NCI-H1105 (cell line): ENCODE data around the gene ADH1C.
A peak's percentile ranks its signal among the peaks of the same experiment; 100 is the strongest.

ENCODE experiments used
- DNase-seq: peaks from one replicate; lab custom pipeline; 2025; lab: John Stamatoyannopoulos, UW

Gene ADH1C

GRCh38 chr4:99301376-99302164 is 51.0 kb downstream of the ADH1C start:
- DNase-seq: no peak

GRCh38 chr4:99300934-99301333 is 51.6 kb downstream of the ADH1C start:
- DNase-seq: peak; percentile 15

- DNase-seq: no peak
Measured at GRCh38 chr4:99293357-99293756, 59.2 kb downstream of the ADH1C start.

- no peak for DNase-seq
Measured at GRCh38 chr4:99290848-99291786, 61.4 kb downstream of the ADH1C start, which contains the start of gene ADH1A. Gene ADH1A (minus strand): TSS chr4:99290985. CDS start chr4:99290914, 71 bp downstream.
